IPS-15b (cell line): ENCODE measurements around the gene PIN1.
"Not testable (repeated sequence)": the region's sequence is repeated elsewhere in the genome, so short reads cannot be mapped to it uniquely, and the experiment has no call there.

ENCODE experiments used
- H3K27me3 ChIP-seq: one replicate; pipeline ENCODE4 v1.6.1; 2013; ENCODE audit warnings: low read length; ENCODE audit not compliant: control insufficient read depth, insufficient read depth
- H3K36me3 ChIP-seq: one replicate; pipeline ENCODE4 v1.6.1; 2013; ENCODE audit warnings: low read length; ENCODE audit not compliant: control insufficient read depth, insufficient read depth
- H3K4me1 ChIP-seq: one replicate; pipeline ENCODE4 v1.6.1; 2013; ENCODE audit warnings: mild to moderate bottlenecking, low read length; ENCODE audit not compliant: control insufficient read depth, insufficient read depth
- H3K4me3 ChIP-seq: one replicate; pipeline ENCODE4 v1.5.1; 2013; ENCODE audit warnings: low read depth, low read length
- H3K9ac ChIP-seq: one replicate; pipeline ENCODE4 v1.6.1; 2013; ENCODE audit warnings: low read depth, mild to moderate bottlenecking, low read length
- H3K9me3 ChIP-seq: one replicate; pipeline ENCODE4 v1.6.1; 2013; ENCODE audit warnings: mild to moderate bottlenecking, low read length; ENCODE audit not compliant: control insufficient read depth, insufficient read depth

Gene PIN1

GRCh38 chr19:9823816-9824215, 11.3 kb upstream of the PIN1 start:
- H3K9ac ChIP-seq: no peak overlapping the region
- peaks cover 4% of the 10 kb centered on the region for H3K4me1 ChIP-seq
- H3K36me3 ChIP-seq: no peaks in the 10 kb centered on the region

GRCh38 chr19:9827289-9828238, 7.6 kb upstream of the PIN1 start, which contains the start of gene UBL5:
Gene UBL5 (plus strand): TSS chr19:9827918. CDS start chr19:9828338, 420 bp downstream.
- no peaks in the 10 kb centered on the region for H3K4me1 ChIP-seq
- H3K4me3 ChIP-seq: peak within 1 kb of the TSS; percentile 93
- H3K9ac ChIP-seq: peak within 1 kb of the TSS; percentile 71
- H3K27me3 ChIP-seq: no peaks in the 10 kb centered on the region
- H3K36me3 ChIP-seq: no peaks in the 10 kb centered on the region
- no peaks in the 10 kb centered on the region for H3K9me3 ChIP-seq

More at GRCh38 chr19:9823816-9824215, 11.3 kb upstream of the PIN1 start:
- Histone ChIP-seq H3K9me3 (no peaks in the 10 kb centered on the region), H3K27me3 (no peaks in the 10 kb centered on the region), H3K4me3 (no peak overlapping the region)

- Histone ChIP-seq H3K27me3 (no peaks in the 10 kb centered on the region), H3K4me3 (peak overlapping the region; percentile 93), H3K36me3 (no peaks in the 10 kb centered on the region)
These were observed 6.5 kb upstream of the PIN1 start for GRCh38 chr19:9828551-9829063.

GRCh38 chr19:9834307-9834725, 802 bp upstream of the PIN1 start:
- no peak overlapping the region for H3K9ac ChIP-seq
- no peaks in the 10 kb centered on the region for H3K27me3 ChIP-seq
- H3K4me3 ChIP-seq: peak overlapping the region; percentile 40
- H3K4me1 ChIP-seq: no peaks in the 10 kb centered on the region
- H3K9me3 ChIP-seq: no peaks in the 10 kb centered on the region
- H3K36me3 ChIP-seq: peaks cover 3% of the 10 kb centered on the region

More at GRCh38 chr19:9828551-9829063, 6.5 kb upstream of the PIN1 start:
- Histone ChIP-seq H3K4me1 (no peaks in the 10 kb centered on the region), H3K9ac (peak overlapping the region; percentile 71), H3K9me3 (no peaks in the 10 kb centered on the region)

DNA sequence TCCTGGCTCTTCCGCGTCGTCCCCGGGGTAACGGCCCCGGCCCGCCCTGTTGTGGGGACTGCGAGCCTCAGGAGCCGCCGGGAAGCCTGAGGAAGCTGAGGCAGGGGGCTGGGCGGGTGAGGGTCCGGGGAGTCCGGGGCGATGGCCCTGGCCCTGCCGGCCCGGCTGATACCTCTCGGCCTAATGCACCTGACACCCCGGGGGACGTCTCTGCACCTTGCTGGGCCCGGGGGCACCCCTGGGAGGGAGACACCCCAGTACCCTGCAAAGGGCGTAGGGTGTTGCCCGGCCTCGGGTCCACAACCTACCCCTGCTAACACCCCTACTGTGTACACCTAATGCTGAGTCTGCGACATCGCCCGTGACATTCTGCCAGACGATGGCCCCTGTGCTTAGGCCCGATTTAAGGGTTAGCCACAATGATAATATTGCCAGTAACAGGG, 410 bp downstream of the PIN1 start:
- Histone ChIP-seq H3K36me3 (peaks cover 8% of the 10 kb centered on the region), H3K9me3 (no peaks in the 10 kb centered on the region), H3K27me3 (no peaks in the 10 kb centered on the region), H3K4me1 (no peaks in the 10 kb centered on the region), H3K9ac (peak overlapping the region; percentile 73), H3K4me3 (peak overlapping the region; percentile 91)

DNA sequence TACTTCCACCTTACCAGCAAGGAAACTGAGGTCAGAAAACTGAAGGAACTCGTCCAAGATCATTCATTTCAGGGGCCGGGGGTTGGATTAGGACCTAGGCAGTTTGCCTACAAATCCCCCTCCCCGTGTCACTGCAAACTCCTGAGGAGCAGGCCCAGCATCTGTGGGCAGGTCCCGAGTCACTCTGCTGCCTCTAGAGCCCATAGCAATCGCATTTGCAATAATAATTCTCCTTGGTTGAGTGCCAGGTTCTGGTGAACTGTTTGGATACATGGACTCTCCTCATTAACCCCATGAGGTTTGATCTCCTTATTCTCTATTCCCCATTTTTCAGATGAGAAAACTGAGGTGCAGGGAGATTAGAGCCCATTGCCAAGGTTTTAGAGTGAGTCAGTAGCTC, 903 bp downstream of the PIN1 start:
- peaks cover 10% of the 10 kb centered on the region for H3K36me3 ChIP-seq
- H3K27me3 ChIP-seq: no peaks in the 10 kb centered on the region
- H3K9ac ChIP-seq: no peak overlapping the region

GRCh38 chr19:9838324-9838723, 3.2 kb downstream of the PIN1 start:
- Histone ChIP-seq H3K36me3 (peaks cover 29% of the 10 kb centered on the region), H3K9ac (no peak overlapping the region), H3K4me1 (no peaks in the 10 kb centered on the region), H3K4me3 (no peak overlapping the region), H3K9me3 (no peaks in the 10 kb centered on the region), H3K27me3 (no peaks in the 10 kb centered on the region)

More for the DNA sequence above, 903 bp downstream of the PIN1 start:
- Histone ChIP-seq H3K9me3 (no peaks in the 10 kb centered on the region), H3K4me3 (peak overlapping the region; percentile 91), H3K4me1 (no peaks in the 10 kb centered on the region)

GRCh38 chr19:9839415-9839814, 4.3 kb downstream of the PIN1 start:
- Histone ChIP-seq H3K36me3 (peaks cover 33% of the 10 kb centered on the region), H3K4me1 (no peaks in the 10 kb centered on the region), H3K9ac (no peak overlapping the region), H3K4me3 (no peak overlapping the region), H3K9me3 (no peaks in the 10 kb centered on the region), H3K27me3 (no peaks in the 10 kb centered on the region)

DNA sequence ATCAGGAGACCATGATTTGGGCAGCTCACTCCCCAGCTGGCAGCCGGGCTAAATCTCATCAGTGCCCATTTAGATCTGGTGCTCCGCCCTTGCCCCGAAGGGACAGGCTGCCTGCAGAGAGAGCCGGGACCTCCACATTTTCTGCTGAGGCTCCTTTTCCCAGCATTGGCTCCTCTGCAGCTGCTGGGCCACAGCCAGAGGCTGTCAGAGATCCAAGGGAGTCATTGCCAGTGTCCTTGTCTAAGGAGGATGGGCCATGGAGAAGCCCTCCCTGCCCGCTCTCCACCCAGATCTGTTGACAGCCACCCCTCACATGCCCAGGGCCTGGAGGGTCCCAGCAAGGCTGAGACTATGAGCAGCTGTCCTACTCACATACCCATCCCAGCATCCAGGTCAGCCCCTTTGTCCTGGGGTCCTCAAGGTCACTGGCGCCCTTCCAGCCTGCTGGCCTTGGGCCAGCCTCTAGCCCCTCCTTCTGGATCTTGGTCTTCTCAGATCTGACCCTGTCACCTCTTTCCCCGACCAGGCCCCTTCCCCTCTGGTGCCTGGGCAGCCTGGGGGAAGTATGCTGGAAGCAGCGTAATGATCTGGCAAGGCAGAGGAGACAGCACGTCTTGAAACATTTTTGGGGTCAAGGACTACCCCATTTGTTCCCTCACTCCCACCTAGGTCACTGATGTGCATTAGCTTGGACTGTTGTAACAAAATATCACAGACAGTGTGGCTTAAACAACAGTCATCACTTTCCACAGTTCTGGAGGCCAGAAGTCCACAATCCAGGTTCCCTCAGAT, 7.9 kb downstream of the PIN1 start:
- no peaks in the 10 kb centered on the region for H3K9me3 ChIP-seq
- H3K9ac ChIP-seq: no peak overlapping the region
- H3K36me3 ChIP-seq: peaks cover 34% of the 10 kb centered on the region
- no peak overlapping the region for H3K4me3 ChIP-seq
- no peaks in the 10 kb centered on the region for H3K27me3 ChIP-seq
- H3K4me1 ChIP-seq: no peaks in the 10 kb centered on the region

DNA sequence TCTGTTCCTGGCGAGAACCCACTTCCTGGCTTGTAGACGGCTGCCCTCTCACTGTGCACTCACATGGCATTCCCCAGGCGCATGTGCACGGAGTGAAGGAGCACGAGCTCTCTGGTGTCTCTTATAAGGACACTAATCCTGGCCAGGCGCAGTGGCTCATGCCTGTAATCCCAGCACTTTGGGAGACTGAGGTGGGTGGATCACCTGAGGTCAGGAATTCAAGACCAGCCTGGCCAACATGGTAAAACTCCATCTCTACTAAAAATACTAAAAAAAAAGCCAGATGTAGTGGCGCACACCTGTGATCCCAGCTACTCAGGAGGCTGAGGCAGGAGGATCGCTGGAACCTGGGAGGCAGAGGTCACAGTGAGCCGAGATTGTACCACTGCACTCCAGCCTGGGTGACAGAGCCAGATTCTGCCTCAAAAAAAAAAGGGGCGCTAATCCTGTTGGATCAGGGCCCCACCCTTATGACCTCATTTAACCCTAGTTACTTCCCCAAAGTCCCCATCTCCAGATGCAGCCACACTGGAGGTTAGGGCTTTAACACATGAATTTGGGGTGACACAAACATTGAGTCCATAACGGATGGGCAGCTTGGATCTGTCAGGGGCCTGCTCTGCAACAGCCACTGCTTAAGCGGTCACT, 8.6 kb downstream of the PIN1 start:
- not testable (repeated sequence) for H3K9ac ChIP-seq, H3K4me3 ChIP-seq, H3K4me1 ChIP-seq, H3K27me3 ChIP-seq, H3K9me3 ChIP-seq
- H3K36me3 ChIP-seq: peaks cover 39% of the 10 kb centered on the region

- Histone ChIP-seq H3K9ac (no peak overlapping the region), H3K36me3 (peaks cover 30% of the 10 kb centered on the region), H3K4me1 (peaks cover 4% of the 10 kb centered on the region), H3K27me3 (no peaks in the 10 kb centered on the region), H3K9me3 (no peaks in the 10 kb centered on the region), H3K4me3 (no peak overlapping the region)
These were observed 12.1 kb downstream of the PIN1 start for GRCh38 chr19:9847087-9847671.
